Activated CD4-positive, alpha-beta T cell treated with anti-CD3 and anti-CD28 coated beads, Interleukin-10, Interleukin-2, amounts not matched to agents 100 ng/mL and 50 ng/mL, durations not matched to agents 16 hours and 8 hours (primary cell): ENCODE data around the gene SSBP2.

Experiments
- DNase-seq: peaks from one replicate; pipeline ENCODE4 v3.0.0-alpha.2; 2020

SSBP2 gene

GRCh38 chr5:81751009-81751835, at the start of gene SSBP2:
Gene SSBP2, minus strand, starts transcription at chr5:81751097. Its CDS starts 55 bp downstream, at chr5:81751042.
- DNase-seq, result peak; percentile 99

- no peak for DNase-seq
Observed at GRCh38 chr5:81795666-81796065, 44.8 kb upstream of the SSBP2 start.

- no peak for DNase-seq
Observed at GRCh38 chr5:81794226-81794625, 43.3 kb upstream of the SSBP2 start.

GRCh38 chr5:81790336-81790735, 39.4 kb upstream of the SSBP2 start:
- DNase-seq, result no peak

- no peak for DNase-seq
Observed at GRCh38 chr5:81789033-81789432, 38.1 kb upstream of the SSBP2 start.

- no peak for DNase-seq
Observed at GRCh38 chr5:81788329-81788728, 37.4 kb upstream of the SSBP2 start.

GRCh38 chr5:81787474-81788242, 36.8 kb upstream of the SSBP2 start:
- DNase-seq, result no peak

GRCh38 chr5:81786991-81787390, 36.1 kb upstream of the SSBP2 start:
- DNase-seq, result no peak

GRCh38 chr5:81786496-81786895, 35.6 kb upstream of the SSBP2 start:
- no peak for DNase-seq

- no peak for DNase-seq
Observed at GRCh38 chr5:81785322-81785721, 34.4 kb upstream of the SSBP2 start.

GRCh38 chr5:81783401-81783800, 32.5 kb upstream of the SSBP2 start:
- no peak for DNase-seq

- DNase-seq, result no peak
Observed at GRCh38 chr5:81782811-81783210, 31.9 kb upstream of the SSBP2 start.

- no peak for DNase-seq
Observed at GRCh38 chr5:81779916-81780266, 29.0 kb upstream of the SSBP2 start.

GRCh38 chr5:81779125-81779915, 28.4 kb upstream of the SSBP2 start:
- DNase-seq, result peak; percentile 35

- peak; percentile 5 for DNase-seq
Observed at GRCh38 chr5:81778642-81779041, 27.7 kb upstream of the SSBP2 start.

GRCh38 chr5:81776258-81776657, 25.4 kb upstream of the SSBP2 start:
- DNase-seq, result no peak

- DNase-seq, result no peak
Observed at GRCh38 chr5:81774374-81774773, 23.5 kb upstream of the SSBP2 start.

GRCh38 chr5:81773574-81773973, 22.7 kb upstream of the SSBP2 start:
- DNase-seq, result no peak

- no peak for DNase-seq
Observed at GRCh38 chr5:81773161-81773560, 22.3 kb upstream of the SSBP2 start.

- DNase-seq, result no peak
Observed at GRCh38 chr5:81772488-81772887, 21.6 kb upstream of the SSBP2 start.

GRCh38 chr5:81768935-81769452, 18.1 kb upstream of the SSBP2 start:
- peak; percentile 19 for DNase-seq

GRCh38 chr5:81767938-81768337, 17.0 kb upstream of the SSBP2 start:
- DNase-seq, result no peak

GRCh38 chr5:81767097-81767496, 16.2 kb upstream of the SSBP2 start:
- DNase-seq, result no peak
